CD4-positive, alpha-beta T cell (primary cell): ENCODE data around the gene KRTAP20-1. TPM values are rescaled to one million over a fixed set of nuclear protein-coding genes. Genes with fewer than 3 reads are reported as not detected.

Source experiments
- ATAC-seq: fragments of 200-7000 bp; cut with Tn5 transposase; one replicate; pipeline ENCODE4 v1.10.0; 2022; ENCODE audit warnings: mild to moderate bottlenecking; ENCODE audit not compliant: poor library complexity
- CTCF ChIA-PET: fragments of 350-600 bp; sonication (Branson Sonifier 250); formaldehyde crosslinking; loops from one replicate; lab custom pipeline; 2021; ENCODE audit warnings: antibody characterized with exemption, inconsistent platforms; lab: Charles Lee
- POLR2A ChIA-PET: fragments of 350-600 bp; sonication (Branson Sonifier 250); formaldehyde crosslinking; loops from one replicate; lab custom pipeline; 2021; ENCODE audit warnings: antibody characterized with exemption, inconsistent platforms; lab: Charles Lee
- DNase-seq, 14 experiments: peaks; one replicate each; pipeline ENCODE4 v3.0.0-alpha.2; 2013 to 2020; ENCODE audit warnings: mixed read lengths in 2 of 14
- H3K27ac ChIP-seq, 2 donors: one replicate each; pipeline versions ENCODE4 v1.5.1 to v1.7.0; 2013; ENCODE audit warnings: low read length in 2 of 2, low read depth in 1 of 2, mild to moderate bottlenecking in 1 of 2
- H3K27me3 ChIP-seq, 2 experiments: 1 replicate in 1 of 2; 2 replicates in 1 of 2; pipeline versions ENCODE4 v1.6.1 to v1.7.0; 2013; ENCODE audit warnings: low read length in 2 of 2, control low read depth in 1 of 2, mild to moderate bottlenecking in 1 of 2, moderate library complexity in 1 of 2; ENCODE audit not compliant: insufficient read depth in 2 of 2, control insufficient read depth in 1 of 2
- H3K36me3 ChIP-seq: one replicate; pipeline ENCODE4 v1.6.1; 2013; ENCODE audit warnings: low read length, control low read depth; ENCODE audit not compliant: insufficient read depth
- H3K4me1 ChIP-seq: one replicate; pipeline ENCODE4 v1.6.1; 2013; ENCODE audit warnings: low read length, control low read depth; ENCODE audit not compliant: insufficient read depth
- H3K4me3 ChIP-seq: one replicate; pipeline ENCODE4 v1.5.1; 2013; ENCODE audit warnings: mild to moderate bottlenecking, low read length, moderate library complexity
- H3K9me3 ChIP-seq, 2 experiments: 1 replicate in 1 of 2; 2 replicates in 1 of 2; pipeline versions ENCODE4 v1.6.1 to v1.7.0; 2013; ENCODE audit warnings: low read length in 2 of 2, mild to moderate bottlenecking in 2 of 2, control low read depth in 1 of 2, moderate library complexity in 1 of 2; ENCODE audit not compliant: control insufficient read depth in 1 of 2, insufficient read depth in 1 of 2
- H3K27ac Mint-ChIP-seq: one replicate; pipeline ENCODE4 v1.8.0; 2020; ENCODE audit warnings: mixed read lengths
- H3K27me3 Mint-ChIP-seq: one replicate; pipeline ENCODE4 v1.8.0; 2021; ENCODE audit warnings: mixed read lengths
- H3K36me3 Mint-ChIP-seq: one replicate; pipeline ENCODE4 v1.8.0; 2021; ENCODE audit warnings: low read depth, mixed read lengths
- H3K4me1 Mint-ChIP-seq: one replicate; pipeline ENCODE4 v1.8.0; 2021; ENCODE audit warnings: low read depth, mixed read lengths
- H3K4me3 Mint-ChIP-seq: one replicate; pipeline ENCODE4 v1.8.0; 2020; ENCODE audit warnings: mild to moderate bottlenecking, mixed read lengths
- H3K9me3 Mint-ChIP-seq: one replicate; pipeline ENCODE4 v1.8.0; 2020; ENCODE audit warnings: mixed read lengths
- CTCF ChIP-seq: fragments of 200-600 bp; IDR thresholded peaks from one replicate; pipeline ENCODE4 v1.8.0; 2022; ENCODE audit warnings: antibody characterized with exemption, mild to moderate bottlenecking
- intact Hi-C, 2 experiments: fragments of 100-400 bp; cut with DNase I in 1 of 2; cut with micrococcal nuclease in 1 of 2; formaldehyde crosslinking; loops; one replicate each; pipeline versions ENCODE4 v1.15.1 to v1.9.0; 2023 to 2025; cut with DNase I, micrococcal nuclease
- total RNA-seq, 174 experiments: library from RNA in 2 of 174; stranded (reverse) in 2 of 174; gene quantifications; one replicate each; pipeline ENCODE4 v1.2.3 and lab custom pipeline; 2021 to 2026

Gene KRTAP20-1
- total RNA-seq, 2 experiments from 2014 or later = not detected

GRCh38 chr21:30613836-30614235, 2.4 kb upstream of the KRTAP20-1 start, which contains the start of gene KRTAP6-1:
Gene KRTAP6-1 (minus strand): TSS chr21:30613930. CDS start chr21:30613904, 26 bp downstream.
- no peak for ATAC-seq
- Mint-ChIP-seq H3K4me1 (no peaks in the 10 kb centered on the region), H3K27me3 (no peaks in the 10 kb centered on the region), H3K27ac (no peak within 1 kb of the TSS), H3K9me3 (peaks cover 5% of the 10 kb centered on the region), H3K4me3 (no peak within 1 kb of the TSS), H3K36me3 (no peaks in the 10 kb centered on the region)
- Histone ChIP-seq H3K36me3 (no peaks in the 10 kb centered on the region), H3K4me3 (no peak within 1 kb of the TSS), H3K4me1 (no peaks in the 10 kb centered on the region), H3K27me3 (no peaks in the 10 kb centered on the region), H3K9me3 (peaks cover 0 to 4% of the 10 kb centered on the region in 2 experiments), H3K27ac (no peak within 1 kb of the TSS)
- CTCF ChIA-PET = no interaction called here
- DNase-seq = no peak
- POLR2A ChIA-PET = no interaction called here
- no peak for TF ChIP-seq CTCF
- intact Hi-C loops = no loop called here

DNA sequence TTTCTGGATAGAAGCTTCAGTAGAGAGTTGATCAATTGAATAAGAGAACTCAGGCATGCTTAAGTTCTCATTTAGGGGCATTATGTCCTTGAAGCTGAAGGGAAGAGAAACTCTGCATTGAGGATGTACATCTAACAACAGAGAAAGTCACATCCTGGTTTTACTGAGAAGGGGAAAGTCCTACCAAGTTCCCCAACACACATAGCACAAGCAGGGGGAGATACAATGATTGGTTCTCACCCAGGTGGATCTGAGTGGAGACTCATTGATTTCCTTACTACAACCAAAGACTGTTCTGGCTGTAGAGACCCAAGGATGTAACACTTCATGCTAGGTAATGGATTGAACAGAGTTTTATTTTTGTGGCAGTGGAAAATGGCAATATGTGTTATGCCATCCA, 1.0 kb upstream of the KRTAP20-1 start:
- Histone ChIP-seq H3K9me3 (peaks cover 0 to 4% of the 10 kb centered on the region in 2 experiments), H3K4me3 (no peak overlapping the region), H3K27me3 (no peaks in the 10 kb centered on the region), H3K36me3 (no peaks in the 10 kb centered on the region), H3K27ac (no peak overlapping the region), H3K4me1 (no peaks in the 10 kb centered on the region)
- H3K9me3 Mint-ChIP-seq = peaks cover 2% of the 10 kb centered on the region
- no peak for ATAC-seq
- ChIA-PET CTCF (no interaction called here), POLR2A (no interaction called here)
- intact Hi-C loops = no loop called here
- no peak overlapping the region for H3K4me3 Mint-ChIP-seq
- TF ChIP-seq CTCF = no peak
- no peak for DNase-seq
- H3K4me1 Mint-ChIP-seq = no peaks in the 10 kb centered on the region
- H3K27ac Mint-ChIP-seq = no peak overlapping the region
- H3K27me3 Mint-ChIP-seq = no peaks in the 10 kb centered on the region
- no peaks in the 10 kb centered on the region for H3K36me3 Mint-ChIP-seq

- ChIA-PET POLR2A (no interaction called here), CTCF (no interaction called here)
- H3K9me3 ChIP-seq = no peaks in the 10 kb centered on the region
- H3K27ac ChIP-seq = no peak overlapping the region
- intact Hi-C loops = no loop called here
- Mint-ChIP-seq H3K9me3 (peaks cover 2% of the 10 kb centered on the region), H3K4me3 (no peak overlapping the region), H3K36me3 (no peaks in the 10 kb centered on the region), H3K27me3 (peaks cover 4% of the 10 kb centered on the region), H3K27ac (no peak overlapping the region), H3K4me1 (no peaks in the 10 kb centered on the region)
- TF ChIP-seq CTCF = no peak
- ATAC-seq (no peak), DNase-seq (no peak)
- no peaks in the 10 kb centered on the region for H3K27me3 ChIP-seq
- H3K4me3 ChIP-seq = no peak overlapping the region
- no peaks in the 10 kb centered on the region for H3K36me3 ChIP-seq
- H3K4me1 ChIP-seq = no peaks in the 10 kb centered on the region
Measured at GRCh38 chr21:30620080-30620479, 3.9 kb downstream of the KRTAP20-1 start.
